ENCODE data around the gene HNRNPR. TPM values are rescaled to one million over a fixed set of nuclear protein-coding genes. Genes with fewer than 3 reads are reported as not detected.
"Not testable (repeated sequence)": the region's sequence is repeated elsewhere in the genome, so short reads cannot be mapped to it uniquely, and the experiment has no call there.

Gene HNRNPR
- total RNA-seq, 1 donor, result 81.9 TPM

DNA sequence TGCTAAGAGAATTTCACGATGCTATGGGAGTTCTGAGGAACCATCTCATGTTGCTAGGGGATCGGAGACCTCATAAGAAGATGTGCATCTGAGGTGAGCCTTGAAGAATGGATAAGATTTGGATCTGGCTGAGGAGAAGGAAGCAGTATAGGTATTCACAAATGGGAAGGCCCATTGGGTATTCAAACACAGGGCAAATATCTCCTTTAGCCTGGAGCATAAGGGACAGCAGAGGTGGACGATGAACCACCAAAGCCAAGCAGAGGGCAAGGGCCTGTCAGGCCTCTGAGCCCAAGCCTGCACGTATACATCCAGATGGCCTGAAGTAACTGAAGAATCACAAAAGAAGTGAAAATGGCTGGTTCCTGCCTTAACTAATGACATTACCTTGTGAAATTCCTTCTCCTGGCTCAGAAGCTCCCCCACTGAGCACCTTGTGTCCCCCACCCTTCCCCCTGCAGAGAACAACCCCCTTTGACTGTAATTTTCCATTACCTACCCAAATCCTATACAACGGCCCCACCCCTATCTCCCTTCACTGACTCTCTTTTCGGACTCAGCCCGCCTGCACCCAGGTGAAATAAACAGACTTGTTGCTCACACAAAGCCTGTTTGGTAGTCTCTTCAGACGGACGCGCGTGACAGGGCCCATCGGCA, 30.1 kb upstream of the HNRNPR start:
- H3K27me3 ChIP-seq (ENCODE audit: insufficient read depth, low read length); H3K9me3 ChIP-seq (ENCODE audit: low read depth, low read length); H3K4me3 ChIP-seq (ENCODE audit: low read length): not testable (repeated sequence)
- H3K4me1 ChIP-seq (ENCODE audit: insufficient read depth, low read length), result peaks cover 25% of the 10 kb centered on the region

DNA sequence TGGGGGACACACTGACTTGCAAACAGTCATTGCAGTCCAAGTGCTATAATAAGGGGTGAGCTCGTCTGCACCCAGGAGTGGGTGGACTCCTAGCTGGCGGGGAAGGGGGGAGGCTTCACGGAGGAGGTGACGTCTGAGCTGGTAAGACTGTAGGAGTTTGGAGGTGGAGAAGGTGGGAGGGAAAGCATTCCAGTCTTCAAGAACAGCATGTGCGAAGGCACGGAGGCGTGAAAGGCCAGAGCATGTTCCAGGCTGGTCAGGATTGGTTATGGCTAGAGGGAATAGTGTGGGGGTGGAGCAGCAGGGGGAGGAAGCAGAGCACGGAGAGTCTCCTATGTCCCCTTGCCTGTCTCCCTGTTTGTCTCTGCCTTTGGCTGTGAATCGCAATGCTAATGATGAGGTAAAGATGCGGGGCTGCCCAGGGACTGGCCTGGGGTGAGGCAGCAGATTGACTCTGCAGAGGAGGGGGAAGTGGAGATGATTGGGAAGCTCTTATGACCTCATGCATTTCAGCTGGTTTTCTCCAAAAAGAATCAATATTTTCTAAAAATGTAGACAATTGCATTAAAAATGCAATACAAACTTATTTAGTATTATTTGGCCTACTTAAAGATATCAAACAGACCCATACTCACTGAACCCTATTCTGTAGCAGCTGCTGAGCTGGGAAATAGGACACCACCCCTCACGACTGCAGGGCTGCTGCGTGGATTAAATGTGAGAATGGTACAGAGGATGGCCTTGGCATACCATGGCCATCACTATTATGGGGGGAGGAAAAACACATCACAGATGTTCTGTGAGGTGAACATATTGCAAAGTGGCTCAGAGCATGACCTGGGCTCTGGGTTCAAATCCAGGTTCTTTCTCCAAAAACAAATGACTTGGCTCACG, 28.1 kb upstream of the HNRNPR start:
- H3K27me3 ChIP-seq (ENCODE audit: insufficient read depth, low read length), result no peaks in the 10 kb centered on the region
- H3K4me1 ChIP-seq (ENCODE audit: insufficient read depth, low read length), result peaks cover 19% of the 10 kb centered on the region
- no peaks in the 10 kb centered on the region for H3K9me3 ChIP-seq (ENCODE audit: low read depth, low read length)
- no peak overlapping the region for H3K4me3 ChIP-seq (ENCODE audit: low read length)

GRCh38 chr1:23370709-23371584, 26.9 kb upstream of the HNRNPR start:
- Histone ChIP-seq H3K4me1 (ENCODE audit: insufficient read depth, low read length) (peaks cover 24% of the 10 kb centered on the region), H3K9me3 (ENCODE audit: low read depth, low read length) (no peaks in the 10 kb centered on the region), H3K27me3 (ENCODE audit: insufficient read depth, low read length) (no peaks in the 10 kb centered on the region), H3K4me3 (ENCODE audit: low read length) (no peak overlapping the region)

DNA sequence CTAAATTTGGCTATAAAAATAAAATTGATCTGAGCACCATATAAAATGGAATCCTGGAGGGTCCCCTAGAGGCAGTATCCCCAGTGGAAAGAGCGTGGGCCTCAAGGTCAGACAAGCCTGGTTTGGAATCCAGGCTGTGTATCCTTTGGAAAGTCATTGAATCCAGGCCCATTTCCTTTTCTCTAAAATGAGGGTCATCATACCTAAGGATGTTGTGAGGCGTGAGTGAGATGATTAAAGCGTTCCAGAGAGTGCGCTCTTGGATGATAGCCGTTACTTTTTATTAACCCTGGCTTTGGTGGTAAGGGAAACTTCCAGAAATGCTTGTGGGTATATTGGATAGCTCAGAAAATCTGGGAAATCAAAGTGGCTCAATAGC, 26.2 kb upstream of the HNRNPR start:
- Histone ChIP-seq H3K9me3 (ENCODE audit: low read depth, low read length) (no peaks in the 10 kb centered on the region), H3K27me3 (ENCODE audit: insufficient read depth, low read length) (no peaks in the 10 kb centered on the region), H3K4me3 (ENCODE audit: low read length) (no peak overlapping the region), H3K4me1 (ENCODE audit: insufficient read depth, low read length) (peaks cover 24% of the 10 kb centered on the region)

DNA sequence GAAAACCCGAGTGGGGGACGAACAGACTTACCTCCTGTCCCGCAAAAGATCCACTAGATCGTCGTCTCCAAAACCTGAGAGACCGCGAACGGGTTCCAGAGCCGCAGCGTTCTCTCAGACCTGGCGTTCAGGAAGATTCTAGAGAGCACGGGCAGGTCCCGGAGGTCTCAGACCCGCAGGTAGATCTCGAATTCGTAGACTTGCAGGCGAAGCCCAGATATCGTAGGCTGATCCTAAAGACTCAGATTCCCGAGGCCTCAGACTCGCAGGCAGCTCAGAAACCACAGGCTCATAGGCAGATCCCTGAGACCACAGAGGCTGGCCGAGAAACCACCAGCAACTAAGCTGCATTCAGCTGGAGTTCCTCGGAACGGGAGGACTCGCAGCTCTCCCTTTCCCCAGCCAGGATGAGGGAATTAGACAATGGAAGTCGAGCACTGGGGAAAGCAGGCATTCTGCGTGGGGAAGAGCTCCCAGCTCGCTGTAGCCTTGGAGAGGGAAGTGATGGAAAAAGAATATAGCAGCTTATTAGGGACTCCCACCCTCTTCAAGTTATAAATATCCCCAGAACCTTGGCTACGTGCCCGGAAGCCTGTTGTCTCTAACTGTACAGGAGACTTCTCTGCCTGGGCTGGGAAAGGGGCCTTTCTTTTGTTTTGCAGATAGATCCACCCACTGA, 25.4 kb upstream of the HNRNPR start, which contains the start of gene ZNF436:
Gene ZNF436, minus strand, starts transcription at position 502 of the 679 bp plus-strand sequence. CDS start 1,831 bp downstream, outside the sequence.
- H3K27me3 ChIP-seq (ENCODE audit: insufficient read depth, low read length), result no peaks in the 10 kb centered on the region
- peak within 1 kb of the TSS; percentile 95 for H3K4me3 ChIP-seq (ENCODE audit: low read length)
- peaks cover 3% of the 10 kb centered on the region for H3K9me3 ChIP-seq (ENCODE audit: low read depth, low read length)
- peaks cover 24% of the 10 kb centered on the region for H3K4me1 ChIP-seq (ENCODE audit: insufficient read depth, low read length)

- peak overlapping the region; percentile 95 for H3K4me3 ChIP-seq (ENCODE audit: low read length)
- peaks cover 24% of the 10 kb centered on the region for H3K4me1 ChIP-seq (ENCODE audit: insufficient read depth, low read length)
- no peaks in the 10 kb centered on the region for H3K27me3 ChIP-seq (ENCODE audit: insufficient read depth, low read length)
- peaks cover 8% of the 10 kb centered on the region for H3K9me3 ChIP-seq (ENCODE audit: low read depth, low read length)
Measured at GRCh38 chr1:23368562-23369334, 24.7 kb upstream of the HNRNPR start.

DNA sequence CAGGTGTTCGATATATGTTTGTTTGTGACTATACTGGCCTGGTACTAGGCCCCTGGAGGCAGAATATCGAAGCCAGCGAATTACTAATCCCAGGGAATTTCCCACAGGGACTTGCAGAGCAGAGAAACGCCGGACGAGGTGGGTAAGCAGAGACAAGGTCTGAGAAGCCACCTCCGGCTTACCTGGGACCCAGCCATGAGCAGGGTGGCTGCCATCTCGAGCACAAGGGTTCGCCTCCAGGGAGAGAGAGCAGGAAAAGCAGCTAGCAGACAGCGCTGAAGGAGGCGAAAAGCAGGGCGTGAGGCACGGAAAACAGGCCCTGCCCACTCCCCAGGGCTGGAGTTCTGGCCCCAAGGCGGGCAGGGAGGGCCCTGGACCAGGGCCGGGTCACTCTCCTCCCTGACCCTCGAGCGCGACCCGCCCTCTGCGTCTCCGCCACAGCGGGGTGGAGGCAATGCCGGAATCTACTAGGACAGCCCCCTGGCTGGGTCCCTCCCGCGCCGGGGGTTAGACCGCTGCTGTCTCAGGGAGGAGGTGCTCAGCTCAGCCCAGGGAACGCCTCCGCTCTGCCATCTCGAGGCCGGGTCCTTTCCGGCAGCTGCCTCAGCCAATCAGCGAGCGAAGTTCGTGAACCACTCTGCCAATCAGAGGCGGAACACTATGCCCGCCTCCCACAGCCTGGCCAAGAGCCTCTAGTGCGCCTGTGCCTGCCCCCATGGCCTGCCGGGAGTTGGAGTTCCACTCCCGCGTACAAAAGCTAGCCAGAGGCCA, 23.9 kb upstream of the HNRNPR start:
- peaks cover 15% of the 10 kb centered on the region for H3K9me3 ChIP-seq (ENCODE audit: low read depth, low read length)
- H3K27me3 ChIP-seq (ENCODE audit: insufficient read depth, low read length), result no peaks in the 10 kb centered on the region
- H3K4me3 ChIP-seq (ENCODE audit: low read length), result peak overlapping the region; percentile 95
- H3K4me1 ChIP-seq (ENCODE audit: insufficient read depth, low read length), result peaks cover 24% of the 10 kb centered on the region

GRCh38 chr1:23367451-23367790, 23.3 kb upstream of the HNRNPR start:
- H3K4me1 ChIP-seq (ENCODE audit: insufficient read depth, low read length), result peaks cover 24% of the 10 kb centered on the region
- H3K27me3 ChIP-seq (ENCODE audit: insufficient read depth, low read length), result no peaks in the 10 kb centered on the region
- H3K4me3 ChIP-seq (ENCODE audit: low read length), result peak overlapping the region; percentile 95
- peaks cover 21% of the 10 kb centered on the region for H3K9me3 ChIP-seq (ENCODE audit: low read depth, low read length)

GRCh38 chr1:23366598-23366997, 22.5 kb upstream of the HNRNPR start:
- Histone ChIP-seq H3K27me3 (ENCODE audit: insufficient read depth, low read length) (no peaks in the 10 kb centered on the region), H3K9me3 (ENCODE audit: low read depth, low read length) (peaks cover 29% of the 10 kb centered on the region), H3K4me3 (ENCODE audit: low read length) (no peak overlapping the region), H3K4me1 (ENCODE audit: insufficient read depth, low read length) (peaks cover 24% of the 10 kb centered on the region)

- Histone ChIP-seq H3K9me3 (ENCODE audit: low read depth, low read length) (peaks cover 34% of the 10 kb centered on the region), H3K27me3 (ENCODE audit: insufficient read depth, low read length) (no peaks in the 10 kb centered on the region), H3K4me1 (ENCODE audit: insufficient read depth, low read length) (peaks cover 24% of the 10 kb centered on the region), H3K4me3 (ENCODE audit: low read length) (no peak overlapping the region)
Measured at GRCh38 chr1:23366146-23366545, 22.1 kb upstream of the HNRNPR start.

- Histone ChIP-seq H3K27me3 (ENCODE audit: insufficient read depth, low read length) (no peaks in the 10 kb centered on the region), H3K4me1 (ENCODE audit: insufficient read depth, low read length) (peaks cover 5% of the 10 kb centered on the region), H3K4me3 (ENCODE audit: low read length) (no peak overlapping the region), H3K9me3 (ENCODE audit: low read depth, low read length) (peaks cover 52% of the 10 kb centered on the region)
Measured at GRCh38 chr1:23362218-23362713, 18.2 kb upstream of the HNRNPR start.

DNA sequence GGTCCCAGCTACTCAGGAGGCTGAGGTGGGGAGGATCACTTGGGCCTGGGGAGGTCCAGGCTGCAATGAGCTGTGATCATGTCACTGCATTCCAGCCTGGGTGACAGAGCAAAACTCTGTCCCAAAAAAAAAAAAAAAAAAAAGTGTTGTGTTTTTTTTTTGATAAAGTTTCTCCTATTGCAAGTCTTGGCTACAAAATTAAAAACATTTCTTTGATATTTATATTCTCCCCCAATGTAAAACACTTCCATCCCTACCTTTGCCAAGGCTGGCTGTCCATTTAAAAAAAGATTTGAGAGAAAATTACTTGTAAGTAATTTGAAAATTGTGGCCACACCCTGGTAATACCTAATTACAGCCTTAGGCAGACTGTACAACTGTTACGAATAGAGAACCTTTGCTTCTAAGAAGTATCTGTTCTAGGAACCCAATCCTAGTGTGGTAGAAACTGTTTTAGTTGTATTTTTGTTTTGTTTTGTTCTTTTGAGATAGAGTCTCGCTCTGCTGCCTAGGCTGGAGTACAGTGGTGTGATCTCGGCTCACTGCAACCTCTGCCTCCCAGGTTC, 14.3 kb upstream of the HNRNPR start:
- Histone ChIP-seq H3K27me3 (ENCODE audit: insufficient read depth, low read length) (no peaks in the 10 kb centered on the region), H3K9me3 (ENCODE audit: low read depth, low read length) (peaks cover 41% of the 10 kb centered on the region), H3K4me3 (ENCODE audit: low read length) (no peak overlapping the region), H3K4me1 (ENCODE audit: insufficient read depth, low read length) (no peaks in the 10 kb centered on the region)
